ENCODE results near the gene REEP6.

GRCh38 chr19:1487576-1488281 is 3.3 kb upstream of the REEP6 start:
- no peak for TF ChIP-seq POLR2A (IDR thresholded peaks at IDR 0.05)
- TF ChIP-seq CTCF (IDR thresholded peaks at IDR 0.05) = no peak
- TF ChIP-seq EP300 (IDR thresholded peaks at IDR 0.05) = no peak
